Stimulated activated CD8-positive, alpha-beta memory T cell treated with anti-CD3 and anti-CD28 coated beads, Interleukin-15, amount 100 ng/mL, for 4 hours (primary cell): ENCODE measurements around the gene SEC31A.
"Not testable (repeated sequence)": the region's sequence is repeated elsewhere in the genome, so short reads cannot be mapped to it uniquely, and the experiment has no call there.

ENCODE experiments used
- DNase-seq, 2 donors: peaks; one replicate each; pipeline ENCODE4 v3.0.0-alpha.2; 2020; ENCODE audit warnings: low read depth in 2 of 2

SEC31A gene

GRCh38 chr4:82890901-82891706 is at the start of gene SEC31A:
Gene SEC31A, minus strand, starts transcription at chr4:82891153. Its CDS starts 9,217 bp downstream, at chr4:82881936.
- DNase-seq, result peak; percentile 91 to 95

- DNase-seq, result no peak
Observed at GRCh38 chr4:82939414-82939813, 48.5 kb upstream of the SEC31A start.

- DNase-seq, result no peak
Observed at GRCh38 chr4:82934441-82934840, 43.5 kb upstream of the SEC31A start.

- no peak for DNase-seq
Observed at GRCh38 chr4:82930848-82931755, 40.1 kb upstream of the SEC31A start.

GRCh38 chr4:82921795-82922194 is 30.8 kb upstream of the SEC31A start:
- DNase-seq, result no peak

- no peak for DNase-seq
Observed at GRCh38 chr4:82919386-82919785, 28.4 kb upstream of the SEC31A start.

- no peak for DNase-seq
Observed at GRCh38 chr4:82918091-82918490, 27.1 kb upstream of the SEC31A start.

GRCh38 chr4:82913968-82914367 is 23.0 kb upstream of the SEC31A start:
- not testable (repeated sequence) for DNase-seq

GRCh38 chr4:82913305-82913704 is 22.4 kb upstream of the SEC31A start:
- DNase-seq, result no peak

- DNase-seq, result no peak
Observed at GRCh38 chr4:82909326-82909725, 18.4 kb upstream of the SEC31A start.

- no peak for DNase-seq
Observed at GRCh38 chr4:82906469-82906868, 15.5 kb upstream of the SEC31A start.

GRCh38 chr4:82905205-82905604 is 14.3 kb upstream of the SEC31A start:
- DNase-seq, result peak in 1 of 2 donors; percentile 34

- DNase-seq, result no peak
Observed at GRCh38 chr4:82903737-82904136, 12.8 kb upstream of the SEC31A start.

GRCh38 chr4:82901183-82901718 is 10.3 kb upstream of the SEC31A start:
- no peak for DNase-seq

GRCh38 chr4:82900411-82901182 is 9.6 kb upstream of the SEC31A start, which contains the start of gene THAP9:
Gene THAP9, plus strand, starts transcription at chr4:82900735. Its CDS starts 68 bp downstream, at chr4:82900803.
- peak; percentile 94 to 98 for DNase-seq

GRCh38 chr4:82900066-82900410 is 9.1 kb upstream of the SEC31A start:
- no peak for DNase-seq

GRCh38 chr4:82899374-82900065 is 8.6 kb upstream of the SEC31A start:
- no peak for DNase-seq

GRCh38 chr4:82898322-82899243 is 7.6 kb upstream of the SEC31A start:
- DNase-seq, result no peak

- no peak for DNase-seq
Observed at GRCh38 chr4:82896755-82897154, 5.8 kb upstream of the SEC31A start.

- no peak for DNase-seq
Observed at GRCh38 chr4:82893942-82894341, 3.0 kb upstream of the SEC31A start.
